Natural killer cell (primary cell): ENCODE data around the gene TMSB4X. TPM values are rescaled to one million over a fixed set of nuclear protein-coding genes. Genes with fewer than 3 reads are reported as not detected.
"Not testable (repeated sequence)": the region's sequence is repeated elsewhere in the genome, so short reads cannot be mapped to it uniquely, and the experiment has no call there.

ENCODE experiments used
- ATAC-seq, 3 donors: fragments of 150-1000 bp in 2 of 3; fragments of 200-7000 bp in 1 of 3; cut with Tn5 transposase; 1 replicate in 1 of 3; 2 replicates in 2 of 3; pipeline ENCODE4 v1.10.0; 2021; ENCODE audit warnings: mild to moderate bottlenecking in 2 of 3, moderate library complexity in 2 of 3
- DNase-seq, 2 donors: peaks; one replicate each; pipeline versions ENCODE4 v3.0.0 to v3.0.0-alpha.2; 2013 to 2021; ENCODE audit warnings: mixed read lengths in 1 of 2
- H3K27ac ChIP-seq: one replicate; pipeline ENCODE4 v1.5.1; 2013; ENCODE audit warnings: mild to moderate bottlenecking, low read length
- H3K27me3 ChIP-seq: one replicate; pipeline ENCODE4 v1.6.1; 2013; ENCODE audit warnings: low read length; ENCODE audit not compliant: control insufficient read depth, insufficient read depth
- H3K36me3 ChIP-seq: one replicate; pipeline ENCODE4 v1.6.1; 2013; ENCODE audit warnings: low read length; ENCODE audit not compliant: control insufficient read depth, insufficient read depth
- H3K4me1 ChIP-seq: one replicate; pipeline ENCODE4 v1.6.1; 2013; ENCODE audit warnings: low read length; ENCODE audit not compliant: control insufficient read depth, insufficient read depth
- H3K4me3 ChIP-seq: one replicate; pipeline ENCODE4 v1.5.1; 2013; ENCODE audit warnings: low read length
- H3K9me3 ChIP-seq: one replicate; pipeline ENCODE4 v1.6.1; 2013; ENCODE audit warnings: low read length; ENCODE audit not compliant: control insufficient read depth, insufficient read depth
- H3K27ac Mint-ChIP-seq, 2 donors: one replicate each; pipeline ENCODE4 v1.8.0; 2022; ENCODE audit warnings: mild to moderate bottlenecking in 2 of 2, mixed read lengths in 2 of 2, moderate library complexity in 1 of 2
- H3K27me3 Mint-ChIP-seq, 2 donors: one replicate each; pipeline ENCODE4 v1.8.0; 2022; ENCODE audit warnings: low read depth in 2 of 2, mixed read lengths in 2 of 2
- H3K36me3 Mint-ChIP-seq: one replicate; pipeline ENCODE4 v1.8.0; 2022; ENCODE audit warnings: mixed read lengths
- H3K4me1 Mint-ChIP-seq, 2 donors: one replicate each; pipeline ENCODE4 v1.8.0; 2022; ENCODE audit warnings: mixed read lengths in 2 of 2
- H3K4me3 Mint-ChIP-seq: one replicate; pipeline ENCODE4 v1.8.0; 2022; ENCODE audit warnings: mild to moderate bottlenecking, moderate library complexity, mixed read lengths
- H3K9me3 Mint-ChIP-seq, 2 donors: one replicate each; pipeline ENCODE4 v1.8.0; 2022; ENCODE audit warnings: mixed read lengths in 2 of 2
- WGBS: methylation state at CpG from one replicate; pipeline ENCODE4 v1.1.7; 2013; ENCODE audit warnings: missing lambda C conversion rate; ENCODE audit not compliant: insufficient coverage; 5-methylcytosine and 5-hydroxymethylcytosine counted together
- intact Hi-C: fragments of 100-400 bp; cut with micrococcal nuclease; formaldehyde crosslinking; loops from one replicate; pipeline ENCODE4 v1.14.2; 2022
- total RNA-seq, 4 donors: library from RNA; stranded (reverse); fragments of 120-200 nt in 1 of 4; gene quantifications; one replicate each; pipeline versions ENCODE4 v1.2.3 to v1.2.4, GENCODE V29; 2013 to 2022
- TF ChIP-seq, protein P1 (sequence below): fragments of 200-600 bp; IDR thresholded peaks from one replicate; pipeline ENCODE4 v1.8.0; 2022; ENCODE audit warnings: antibody characterized with exemption

The TMSB4X gene
- total RNA-seq, 3 donors from 2014 or later (not counting 1 experiment from before 2014, with no cell fraction given): 5,049 to 6,005 (median 5,892) TPM

DNA sequence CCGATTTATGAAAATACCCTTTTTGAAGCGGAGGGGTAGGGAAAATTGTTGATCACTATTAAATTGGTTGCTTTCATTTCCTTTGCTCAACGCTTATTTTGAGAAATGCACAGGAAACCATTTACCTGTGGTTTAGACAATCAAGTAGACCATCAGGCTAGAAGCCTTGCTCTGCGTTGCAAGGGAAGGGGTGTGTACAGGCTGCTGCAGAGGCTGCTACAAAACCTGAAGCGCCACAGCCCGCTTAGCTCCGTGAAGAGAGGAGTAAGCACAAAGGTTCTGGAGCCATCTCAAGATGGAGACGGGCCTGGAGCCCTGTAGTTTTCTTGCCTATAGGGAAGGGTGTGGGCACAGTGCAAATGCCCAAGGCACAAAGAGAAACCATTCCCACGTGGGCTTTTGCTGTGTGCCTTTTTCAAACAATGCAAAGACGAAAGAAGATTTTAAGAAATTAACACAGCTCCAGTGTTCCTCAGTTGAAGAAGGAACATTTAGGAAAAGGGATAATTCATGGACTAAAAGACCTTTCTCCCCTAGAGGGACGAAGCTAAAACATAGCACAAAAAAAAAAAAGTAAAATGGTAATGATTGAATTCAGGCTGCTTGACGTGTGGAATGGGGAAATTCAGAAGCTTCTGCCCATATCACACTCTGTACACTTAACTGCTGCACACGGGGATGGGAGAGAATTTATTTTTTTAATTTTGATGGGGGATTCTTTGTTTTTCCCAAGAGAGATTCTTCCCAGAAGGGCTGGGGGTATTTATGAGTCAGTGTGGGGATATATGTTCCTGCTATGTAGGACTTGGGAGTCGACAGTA is 3.5 kb downstream of the TMSB4X start:
- Mint-ChIP-seq H3K4me1 (peaks cover 43 to 66% of the 10 kb centered on the region in 2 donors), H3K27ac (peak overlapping the region; percentile 94 to 97), H3K9me3 (no peaks in the 10 kb centered on the region), H3K27me3 (no peaks in the 10 kb centered on the region), H3K4me3 (peak overlapping the region; percentile 95), H3K36me3 (peaks cover 30% of the 10 kb centered on the region)
- intact Hi-C loops: loop anchor here (1.0 to 5.0 kb wide), 2 partner anchors 109 to 389 kb away; no protein-coding TSS in a partner anchor
- H3K4me1 ChIP-seq: peaks cover 41% of the 10 kb centered on the region
- peak overlapping the region; percentile 80 for H3K27ac ChIP-seq
- ATAC-seq (peak; percentile 47 to 72 (median 65)), DNase-seq (peak; percentile 47 to 85)
- no peaks in the 10 kb centered on the region for H3K9me3 ChIP-seq
- peaks cover 17% of the 10 kb centered on the region for H3K36me3 ChIP-seq
- peak overlapping the region; percentile 94 for H3K4me3 ChIP-seq
- no peaks in the 10 kb centered on the region for H3K27me3 ChIP-seq
- WGBS: 0% methylated on average over 6 of the region's 14 CpGs
- TF ChIP-seq, protein P1, sequence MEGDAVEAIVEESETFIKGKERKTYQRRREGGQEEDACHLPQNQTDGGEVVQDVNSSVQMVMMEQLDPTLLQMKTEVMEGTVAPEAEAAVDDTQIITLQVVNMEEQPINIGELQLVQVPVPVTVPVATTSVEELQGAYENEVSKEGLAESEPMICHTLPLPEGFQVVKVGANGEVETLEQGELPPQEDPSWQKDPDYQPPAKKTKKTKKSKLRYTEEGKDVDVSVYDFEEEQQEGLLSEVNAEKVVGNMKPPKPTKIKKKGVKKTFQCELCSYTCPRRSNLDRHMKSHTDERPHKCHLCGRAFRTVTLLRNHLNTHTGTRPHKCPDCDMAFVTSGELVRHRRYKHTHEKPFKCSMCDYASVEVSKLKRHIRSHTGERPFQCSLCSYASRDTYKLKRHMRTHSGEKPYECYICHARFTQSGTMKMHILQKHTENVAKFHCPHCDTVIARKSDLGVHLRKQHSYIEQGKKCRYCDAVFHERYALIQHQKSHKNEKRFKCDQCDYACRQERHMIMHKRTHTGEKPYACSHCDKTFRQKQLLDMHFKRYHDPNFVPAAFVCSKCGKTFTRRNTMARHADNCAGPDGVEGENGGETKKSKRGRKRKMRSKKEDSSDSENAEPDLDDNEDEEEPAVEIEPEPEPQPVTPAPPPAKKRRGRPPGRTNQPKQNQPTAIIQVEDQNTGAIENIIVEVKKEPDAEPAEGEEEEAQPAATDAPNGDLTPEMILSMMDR: no peak

DNA sequence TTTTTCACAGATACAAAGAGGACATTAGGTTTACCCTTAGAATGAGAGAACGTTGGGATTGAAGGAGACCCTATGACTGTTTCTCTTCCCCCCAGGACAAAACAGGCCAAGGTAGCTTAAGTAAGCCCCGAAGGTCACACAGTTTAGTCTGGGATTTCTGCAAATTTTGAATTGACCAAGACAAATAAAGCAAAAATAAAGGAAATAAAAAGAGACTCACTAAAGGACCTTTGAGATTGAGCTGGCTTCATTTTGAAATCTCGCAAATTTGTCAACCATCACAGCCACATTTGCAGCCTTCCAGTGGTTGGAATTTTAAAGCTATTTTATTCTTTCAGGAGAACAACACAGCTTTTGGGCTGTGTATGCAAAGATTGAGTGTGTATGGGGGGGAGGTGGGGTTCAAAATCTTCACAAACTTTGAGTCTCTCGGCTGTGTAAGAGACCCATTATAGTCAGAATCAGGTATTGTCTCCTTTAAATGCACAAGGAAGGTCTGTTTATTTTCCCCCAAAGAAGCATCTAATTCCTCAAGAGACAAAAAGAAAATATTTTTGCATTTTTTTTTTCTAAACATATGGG is 4.2 kb downstream of the TMSB4X start:
- Mint-ChIP-seq H3K27ac (peak overlapping the region; percentile 94 to 97), H3K36me3 (peaks cover 30% of the 10 kb centered on the region), H3K27me3 (no peaks in the 10 kb centered on the region), H3K4me3 (peak overlapping the region; percentile 95), H3K4me1 (peaks cover 47 to 66% of the 10 kb centered on the region in 2 donors), H3K9me3 (no peaks in the 10 kb centered on the region)
- DNase-seq (no peak), ATAC-seq (no peak)
- peaks cover 17% of the 10 kb centered on the region for H3K36me3 ChIP-seq
- H3K9me3 ChIP-seq: no peaks in the 10 kb centered on the region
- 57% methylated on average over 1 of the region's 4 CpGs for WGBS
- peaks cover 41% of the 10 kb centered on the region for H3K4me1 ChIP-seq
- intact Hi-C loops: loop anchor here (5.0 kb wide), 1 partner anchor 388 kb away; no protein-coding TSS in a partner anchor
- peak overlapping the region; percentile 94 for H3K4me3 ChIP-seq
- TF ChIP-seq, protein P1: no peak
- H3K27ac ChIP-seq: peak overlapping the region; percentile 80
- H3K27me3 ChIP-seq: no peaks in the 10 kb centered on the region

DNA sequence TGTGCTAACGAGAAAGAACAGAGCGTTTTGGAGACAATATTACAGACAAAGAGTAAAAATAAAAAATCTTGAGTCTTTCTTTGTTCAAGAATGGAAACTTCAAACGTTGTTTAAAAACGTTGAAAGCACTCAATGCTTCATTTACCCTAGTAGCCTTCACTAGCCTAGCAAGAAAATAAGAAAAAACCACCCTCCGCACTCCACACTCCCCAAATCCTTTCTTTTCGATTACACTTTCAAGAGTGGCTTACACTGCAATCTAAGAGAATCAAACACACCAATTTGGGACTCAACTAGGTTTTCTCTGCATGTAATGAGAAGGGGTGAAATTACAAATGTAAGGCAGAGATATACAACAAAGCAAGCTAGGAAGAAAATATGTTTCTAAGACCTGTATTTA is 4.7 kb downstream of the TMSB4X start:
- H3K36me3 ChIP-seq: peaks cover 17% of the 10 kb centered on the region
- peaks cover 30% of the 10 kb centered on the region for H3K36me3 Mint-ChIP-seq
- no peaks in the 10 kb centered on the region for H3K9me3 ChIP-seq
- peak overlapping the region; percentile 94 to 97 for H3K27ac Mint-ChIP-seq
- intact Hi-C loops: loop anchor here (5.0 kb wide), 1 partner anchor 388 kb away; no protein-coding TSS in a partner anchor
- no peak overlapping the region for H3K4me3 ChIP-seq
- H3K4me3 Mint-ChIP-seq: peak overlapping the region; percentile 95
- DNase-seq (no peak), ATAC-seq (no peak)
- no peaks in the 10 kb centered on the region for H3K27me3 ChIP-seq
- no peaks in the 10 kb centered on the region for H3K27me3 Mint-ChIP-seq
- H3K4me1 Mint-ChIP-seq: peaks cover 52 to 66% of the 10 kb centered on the region in 2 donors
- H3K4me1 ChIP-seq: peaks cover 44% of the 10 kb centered on the region
- WGBS: 37% methylated on average over 4 of the region's 6 CpGs
- TF ChIP-seq, protein P1: no peak
- peak overlapping the region; percentile 80 for H3K27ac ChIP-seq
- no peaks in the 10 kb centered on the region for H3K9me3 Mint-ChIP-seq

DNA sequence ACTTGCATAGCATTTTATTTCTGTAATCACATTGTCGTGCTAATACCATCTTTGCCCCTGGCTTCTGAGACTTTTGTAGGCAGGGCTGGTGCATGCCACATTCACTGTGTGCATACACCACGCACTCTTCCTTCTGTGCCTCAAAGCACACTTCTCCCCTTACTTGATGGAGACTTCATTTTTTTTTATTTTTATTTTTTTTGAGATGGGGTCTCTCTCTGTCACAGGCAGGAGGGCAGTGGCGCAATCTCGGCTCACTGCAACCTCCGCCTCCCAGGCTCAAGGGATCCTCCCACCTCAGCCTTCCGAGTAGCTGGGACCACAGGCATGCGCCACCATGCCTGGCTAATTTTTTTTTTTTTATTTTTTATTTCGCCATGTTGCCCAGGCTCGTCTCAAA is 5.1 kb downstream of the TMSB4X start:
- peaks cover 30% of the 10 kb centered on the region for H3K36me3 Mint-ChIP-seq
- DNase-seq: peak in 1 of 2 donors; percentile 45
- intact Hi-C loops: not testable (repeated sequence)

More for the DNA sequence above, 5.1 kb downstream of the TMSB4X start:
- H3K27me3 Mint-ChIP-seq, H3K4me3 ChIP-seq, H3K9me3 ChIP-seq, H3K27me3 ChIP-seq, H3K9me3 Mint-ChIP-seq, ATAC-seq: not testable (repeated sequence)
- WGBS: 42% methylated on average over 8 of the region's 9 CpGs
- Mint-ChIP-seq H3K4me3 (peak overlapping the region; percentile 95), H3K4me1 (peaks cover 54 to 70% of the 10 kb centered on the region in 2 donors), H3K27ac (peak overlapping the region; percentile 94 to 97)
- H3K27ac ChIP-seq: peak overlapping the region; percentile 80
- peaks cover 48% of the 10 kb centered on the region for H3K4me1 ChIP-seq
- H3K36me3 ChIP-seq: peaks cover 17% of the 10 kb centered on the region
